HG03432 (cell line): ENCODE data around the gene MAGT1.
"Not testable (repeated sequence)": the region's sequence is repeated elsewhere in the genome, so short reads cannot be mapped to it uniquely, and the experiment has no call there.

Experiments
- ATAC-seq: cut with Tn5 transposase; IDR thresholded peaks from one replicate; pipeline ENCODE4 v1.9.1; 2021; ENCODE audit warnings: mild to moderate bottlenecking, moderate library complexity; ENCODE audit not compliant: unreplicated experiment

The MAGT1 gene

DNA sequence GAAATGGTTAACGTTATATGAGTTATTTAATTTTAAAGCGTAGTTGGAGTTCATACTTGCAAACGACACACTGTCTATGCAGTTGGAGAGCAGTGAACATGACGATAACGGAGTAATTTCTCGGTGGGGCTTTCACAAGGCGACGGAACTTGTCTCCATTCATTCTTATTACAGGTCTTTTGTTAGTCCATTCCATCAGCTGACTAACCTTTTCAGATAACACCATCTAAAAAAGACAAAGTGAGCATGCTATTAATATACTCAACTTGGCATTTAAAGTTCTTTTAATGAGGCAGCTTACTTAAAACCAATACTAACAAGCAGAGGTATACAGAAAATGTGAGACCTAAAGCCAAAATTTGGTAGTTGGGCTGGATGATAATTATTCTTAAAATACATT is 19.9 kb downstream of the MAGT1 start:
- no peak for ATAC-seq

DNA sequence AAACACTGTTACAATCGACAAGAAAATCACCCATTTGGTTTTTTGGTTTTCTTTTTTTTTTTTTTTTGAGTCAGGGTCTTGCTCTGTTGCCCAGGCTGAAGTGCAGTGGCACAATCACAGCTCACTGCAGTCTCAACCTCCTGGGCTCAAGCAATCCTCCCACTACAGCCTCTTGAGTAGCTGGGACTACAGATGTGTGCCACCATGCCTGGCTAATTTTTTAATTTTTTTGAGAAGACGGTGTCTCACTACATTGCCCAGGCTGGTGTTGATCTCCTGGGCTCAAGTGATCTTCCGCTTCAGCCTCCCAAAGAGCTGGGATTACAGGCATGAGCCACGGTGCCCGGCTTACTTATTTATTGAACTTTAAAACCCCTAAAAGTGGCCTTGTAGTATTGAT is 63.7 kb downstream of the MAGT1 start:
- ATAC-seq = not testable (repeated sequence)

DNA sequence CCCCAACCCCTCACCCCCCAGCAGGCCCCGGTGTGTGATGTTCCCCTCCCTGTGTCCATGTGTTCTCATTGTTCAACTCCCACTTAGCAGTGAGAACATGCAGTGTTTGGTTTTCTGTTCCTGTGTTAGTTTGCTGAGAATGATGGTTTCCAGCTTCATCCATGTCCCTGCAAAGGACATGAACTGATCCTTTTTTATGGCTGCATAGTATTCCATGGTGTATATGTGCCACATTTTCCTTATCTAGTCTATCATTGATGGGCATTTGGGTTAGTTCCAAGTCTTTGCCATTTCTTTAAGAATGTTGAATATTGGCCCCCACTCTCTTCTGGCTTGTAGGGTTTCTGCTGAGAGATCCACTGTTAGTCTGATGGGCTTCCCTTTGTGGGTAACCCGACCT is 73.2 kb downstream of the MAGT1 start:
- ATAC-seq = not testable (repeated sequence)

DNA sequence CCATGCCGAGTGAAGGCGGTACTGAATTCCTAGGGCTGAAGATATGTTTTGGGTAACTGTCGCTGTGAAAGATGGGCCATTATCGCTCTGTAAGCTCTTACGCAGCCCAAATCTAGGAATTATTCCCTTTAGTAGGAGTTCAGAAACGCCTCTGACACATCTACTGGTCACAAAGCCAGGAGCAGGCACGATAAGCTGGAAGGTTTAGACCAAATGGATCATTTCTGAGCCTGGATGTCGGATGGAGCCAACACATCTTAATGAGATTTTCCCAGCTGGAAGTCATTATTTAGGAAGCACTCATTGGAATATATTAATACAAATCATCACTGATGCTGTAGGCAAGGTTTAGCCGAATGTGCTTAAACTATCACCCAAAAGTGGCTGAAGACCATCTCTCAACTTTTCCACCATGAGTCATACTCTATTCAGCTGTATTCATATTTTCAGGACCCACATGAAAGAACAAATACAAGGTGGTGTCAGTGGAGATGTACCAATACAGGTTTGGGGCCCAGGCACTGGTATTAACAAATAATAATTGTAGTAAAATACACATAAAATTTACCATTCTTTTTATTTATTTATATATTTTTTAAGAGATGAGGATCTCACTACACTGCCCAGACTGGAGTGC is 75.0 kb downstream of the MAGT1 start:
- ATAC-seq = no peak

DNA sequence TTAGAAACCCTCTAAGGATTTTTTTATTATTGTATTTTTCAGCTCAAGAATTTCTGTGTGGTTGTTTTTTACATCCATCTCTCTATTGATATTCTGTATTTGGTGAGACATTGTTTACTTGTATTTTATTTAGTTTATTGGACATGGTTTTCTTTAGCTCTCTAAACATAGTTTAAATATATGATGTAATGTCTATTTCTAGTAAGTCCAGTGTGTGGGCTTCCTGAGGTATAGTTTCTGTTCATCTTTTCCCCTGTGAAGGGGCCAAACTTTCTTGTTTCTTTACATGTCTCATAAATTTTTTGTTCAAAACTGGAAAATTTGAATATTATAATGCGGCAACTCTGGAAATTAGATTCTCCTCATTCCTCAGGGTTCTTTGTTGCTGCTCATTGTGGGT is 81.0 kb downstream of the MAGT1 start:
- no peak for ATAC-seq

DNA sequence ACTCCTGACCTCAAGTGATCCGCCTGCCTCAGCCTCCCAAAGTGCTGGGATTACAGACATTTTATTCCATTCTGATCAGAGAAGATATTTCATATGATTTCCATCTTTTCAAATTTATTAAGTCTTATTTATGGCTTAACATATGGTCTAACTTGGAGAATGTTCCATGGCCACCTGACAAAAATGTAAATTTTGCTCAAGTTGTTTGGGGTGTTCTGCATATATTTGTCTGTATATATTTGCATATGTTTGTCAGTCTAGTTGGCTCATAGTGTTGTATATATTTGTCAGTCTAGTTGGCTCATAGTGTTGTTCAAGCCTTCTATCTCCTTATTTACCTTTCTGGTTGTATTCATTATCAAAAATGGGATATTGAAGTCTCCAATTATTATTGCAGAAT is 93.0 kb downstream of the MAGT1 start:
- ATAC-seq = no peak

DNA sequence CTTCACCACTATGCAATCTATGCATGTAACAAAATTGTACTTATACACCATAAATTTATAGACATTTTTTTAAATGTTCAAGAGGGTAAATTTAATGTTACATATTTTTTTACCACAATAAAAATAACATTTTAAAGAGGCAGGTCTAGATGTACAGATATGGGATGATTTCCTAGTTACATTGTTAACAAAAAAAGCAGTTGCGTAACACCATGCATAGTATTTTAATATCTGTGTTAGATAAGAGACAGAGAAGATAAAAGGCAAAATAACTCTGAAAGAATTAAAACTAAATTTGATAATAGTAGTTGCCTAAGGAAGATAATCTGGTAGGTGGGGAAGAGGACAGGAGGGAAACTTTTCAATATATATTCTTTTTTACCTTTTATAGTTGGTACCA is 100.1 kb downstream of the MAGT1 start:
- ATAC-seq = no peak

DNA sequence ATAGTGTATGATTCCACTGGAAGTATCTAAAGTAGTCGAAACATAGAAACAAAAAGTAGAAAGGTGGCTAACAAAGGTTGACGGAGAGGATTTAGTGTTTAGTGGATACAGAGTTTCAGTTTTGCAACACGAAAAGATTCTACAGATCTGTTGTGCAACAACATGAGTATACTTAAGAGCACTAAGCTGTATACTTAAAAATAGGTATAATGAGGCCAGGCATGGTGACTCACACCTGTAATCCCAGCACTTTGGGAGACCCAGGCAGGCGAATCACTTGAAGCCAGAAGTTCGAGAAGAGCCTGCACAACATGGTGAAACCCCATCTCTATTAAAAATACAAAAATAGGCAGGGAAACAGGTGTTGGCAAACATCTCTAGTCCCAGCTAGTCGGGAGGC is 101.3 kb downstream of the MAGT1 start:
- no peak for ATAC-seq

DNA sequence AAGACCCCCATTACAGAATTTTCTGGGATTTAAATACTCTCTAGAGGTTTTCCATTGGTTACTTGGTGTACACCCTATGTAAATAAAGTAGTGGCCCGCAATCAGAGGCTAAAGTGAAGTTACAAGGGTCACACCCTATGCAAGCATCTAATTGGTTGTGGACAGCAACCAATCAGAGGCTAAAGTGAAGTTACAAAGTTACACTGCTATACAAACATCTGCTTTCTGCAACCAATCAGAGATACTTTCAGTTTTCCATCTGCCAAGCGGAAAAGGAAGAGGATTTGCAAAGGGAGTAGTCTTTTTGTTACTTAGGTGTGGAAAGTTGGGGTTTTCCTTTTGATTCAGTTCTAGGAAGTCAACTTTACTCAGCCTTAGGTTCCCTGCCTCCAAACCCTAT is 107.2 kb downstream of the MAGT1 start:
- no peak for ATAC-seq

DNA sequence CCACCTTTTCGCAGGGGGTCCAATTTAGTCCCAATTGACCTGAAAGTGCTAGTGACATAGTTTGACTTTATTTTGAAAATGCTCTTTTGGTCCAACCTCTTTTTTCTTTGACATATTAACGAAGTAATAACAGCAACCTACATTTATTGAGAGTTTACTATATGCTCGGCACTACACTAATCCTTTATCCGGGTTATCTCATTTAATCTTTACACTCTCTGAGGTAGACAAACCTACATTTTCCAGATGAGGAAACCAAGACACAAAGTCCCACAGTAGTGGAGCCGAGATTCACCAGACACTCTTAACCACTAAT is 108.9 kb downstream of the MAGT1 start:
- ATAC-seq = peak; percentile 15

DNA sequence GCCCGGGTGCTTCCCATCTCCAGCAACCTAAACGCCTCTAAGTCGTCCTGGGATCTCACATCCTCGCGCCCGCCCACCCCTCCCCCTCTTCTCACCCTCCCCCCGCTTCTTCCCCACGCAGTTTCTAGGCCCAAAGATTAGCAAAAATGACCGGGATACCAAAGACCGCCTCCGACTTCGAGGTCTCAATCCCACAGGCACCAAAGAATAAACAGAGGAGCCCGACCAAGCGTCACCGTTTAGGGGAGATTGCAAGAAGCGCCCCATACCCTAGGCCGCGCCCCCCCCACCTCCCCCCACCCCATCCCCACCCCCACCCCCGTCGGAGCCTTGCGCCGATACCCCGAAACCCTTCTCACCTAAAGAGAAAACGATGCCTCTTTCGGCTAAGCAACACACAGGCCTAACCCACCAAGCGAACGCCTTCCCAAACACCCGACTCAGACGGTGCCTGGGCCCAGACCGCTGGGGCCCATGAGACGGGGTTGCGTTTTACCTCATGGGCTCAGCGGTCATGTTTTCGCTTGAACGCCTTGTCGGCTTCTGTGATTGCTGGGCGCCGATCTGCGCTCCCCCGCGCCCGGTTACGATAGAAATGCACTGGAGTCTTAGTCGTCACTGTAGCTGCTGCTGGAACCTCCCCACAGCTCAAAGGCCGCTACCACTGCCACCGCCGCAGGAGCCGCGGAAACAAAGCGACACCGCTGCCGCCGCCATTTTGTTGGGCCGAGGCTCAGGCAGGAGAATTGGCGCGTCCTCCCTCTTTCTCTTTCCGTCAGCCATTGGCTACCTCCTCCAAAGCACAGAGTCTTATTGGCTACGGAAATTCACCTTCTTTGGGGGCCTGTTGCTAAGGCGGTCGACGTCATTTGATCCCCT is 109.5 kb downstream of the MAGT1 start, which contains the start of gene ATRX:
Gene ATRX (minus strand): TSS at position 731 of the 879 bp plus-strand sequence. CDS start 215 bp downstream, at position 516.
- ATAC-seq = peak; percentile 98

DNA sequence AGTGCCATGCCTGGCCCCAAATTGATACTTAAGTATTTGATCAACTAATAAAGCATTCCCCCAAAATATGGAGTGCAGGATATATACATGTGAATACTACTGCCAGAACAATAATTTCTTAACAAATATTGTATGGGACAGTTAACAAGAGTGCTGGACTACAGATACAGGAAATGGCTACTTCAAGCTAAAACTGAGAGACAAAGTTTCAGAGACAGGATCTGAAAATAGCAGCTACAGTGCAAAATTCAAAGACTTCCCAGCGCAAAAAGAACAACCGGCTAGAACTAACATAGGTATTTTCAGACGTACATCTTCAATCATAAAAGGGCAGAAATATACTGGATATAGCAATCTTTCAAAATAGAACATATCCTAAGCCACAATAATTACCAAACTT is 115.5 kb downstream of the MAGT1 start:
- peak; percentile 55 for ATAC-seq

DNA sequence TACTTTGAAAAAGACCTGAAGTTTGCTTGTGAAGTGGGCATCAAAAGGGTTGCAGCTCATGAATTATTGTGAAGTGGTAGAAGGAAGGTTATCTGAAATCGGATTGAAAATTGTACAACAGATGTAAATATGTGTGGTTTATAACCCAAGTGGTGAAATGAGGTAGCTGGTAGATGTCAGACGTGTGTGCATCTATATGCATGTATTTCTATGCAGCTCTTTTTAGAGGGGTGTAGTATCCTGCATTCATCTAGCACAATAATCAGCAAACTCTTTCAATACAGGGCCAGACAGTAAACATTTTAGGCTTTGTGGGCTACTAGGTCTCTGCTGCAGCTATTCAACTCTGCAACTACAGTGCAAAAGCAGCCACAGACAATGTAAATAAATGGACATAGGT is 118.6 kb downstream of the MAGT1 start:
- no peak for ATAC-seq
